ENCODE results near the gene SREK1IP1.
A peak's percentile ranks its signal among the peaks of the same experiment; 100 is the strongest.

SREK1IP1 gene

DNA sequence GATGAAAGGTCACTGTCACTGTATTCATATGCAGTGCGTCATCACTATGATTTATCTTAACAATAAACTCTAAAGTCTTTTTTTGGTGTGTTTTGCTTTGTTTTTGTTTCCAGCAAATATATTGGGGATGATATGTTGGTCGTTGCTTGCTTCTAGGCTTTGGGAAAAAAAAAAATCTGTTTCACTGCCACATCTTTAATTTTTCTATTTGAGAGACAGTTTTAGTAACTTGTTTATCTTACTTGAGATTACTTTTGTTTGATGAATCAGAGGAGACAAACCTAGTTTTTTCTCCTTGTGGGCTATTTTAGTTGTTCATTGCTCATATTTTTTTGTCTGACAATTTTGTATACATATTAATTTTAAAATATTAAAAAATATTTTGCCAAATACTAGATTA lies 19.7 kb upstream of the SREK1IP1 start:
- CTCF ChIA-PET, result interaction anchor here (1.1 to 2.2 kb wide), 2 partner anchors 152 to 154 kb away, joined by 3 to 7 read pairs; no protein-coding TSS in a partner anchor
- TF ChIP-seq, protein P1, sequence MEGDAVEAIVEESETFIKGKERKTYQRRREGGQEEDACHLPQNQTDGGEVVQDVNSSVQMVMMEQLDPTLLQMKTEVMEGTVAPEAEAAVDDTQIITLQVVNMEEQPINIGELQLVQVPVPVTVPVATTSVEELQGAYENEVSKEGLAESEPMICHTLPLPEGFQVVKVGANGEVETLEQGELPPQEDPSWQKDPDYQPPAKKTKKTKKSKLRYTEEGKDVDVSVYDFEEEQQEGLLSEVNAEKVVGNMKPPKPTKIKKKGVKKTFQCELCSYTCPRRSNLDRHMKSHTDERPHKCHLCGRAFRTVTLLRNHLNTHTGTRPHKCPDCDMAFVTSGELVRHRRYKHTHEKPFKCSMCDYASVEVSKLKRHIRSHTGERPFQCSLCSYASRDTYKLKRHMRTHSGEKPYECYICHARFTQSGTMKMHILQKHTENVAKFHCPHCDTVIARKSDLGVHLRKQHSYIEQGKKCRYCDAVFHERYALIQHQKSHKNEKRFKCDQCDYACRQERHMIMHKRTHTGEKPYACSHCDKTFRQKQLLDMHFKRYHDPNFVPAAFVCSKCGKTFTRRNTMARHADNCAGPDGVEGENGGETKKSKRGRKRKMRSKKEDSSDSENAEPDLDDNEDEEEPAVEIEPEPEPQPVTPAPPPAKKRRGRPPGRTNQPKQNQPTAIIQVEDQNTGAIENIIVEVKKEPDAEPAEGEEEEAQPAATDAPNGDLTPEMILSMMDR (IDR thresholded peaks at IDR 0.05; ENCODE audit: control extremely low read depth, extremely low read depth, low read depth, missing control alignments), result no peak
- DNase-seq (ENCODE audit: extremely low spot score), result no peak
- POLR2A ChIA-PET, result no interaction called here

DNA sequence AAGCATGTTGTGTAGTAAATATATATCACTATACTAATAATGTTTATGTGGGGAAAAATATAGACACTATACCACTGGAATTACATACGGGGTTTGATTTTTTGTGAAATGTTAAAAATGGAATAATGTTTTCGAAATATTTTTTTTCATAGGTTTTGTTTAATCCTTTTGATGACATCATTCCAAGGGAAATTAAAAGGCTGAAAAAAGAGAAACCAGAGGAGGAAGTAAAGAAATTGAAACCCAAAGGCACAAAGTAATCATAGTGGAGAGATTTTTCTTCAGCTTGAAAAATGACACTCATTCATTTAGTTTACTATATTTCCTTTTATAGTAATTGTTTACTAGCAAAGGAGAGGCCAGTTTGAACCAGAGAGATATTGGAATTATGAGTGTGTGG lies 17.9 kb upstream of the SREK1IP1 start:
- CTCF ChIA-PET, result interaction anchor here (1.0 to 1.8 kb wide), 3 partner anchors 152 to 557 kb away, joined by 4 to 9 read pairs (median 7); no protein-coding TSS in a partner anchor

GRCh38 chr5:64784451-64785025 lies 16.0 kb upstream of the SREK1IP1 start:
- ChIA-PET POLR2A (no interaction called here), CTCF (interaction anchor here (0.6 to 4.4 kb wide), 24 partner anchors 8 to 708 kb away, joined by 3 to 52 read pairs (median 4); partner anchors contain the start of genes CWC27 and SREK1IP1)
- peak; percentile 18 for DNase-seq (ENCODE audit: extremely low spot score)
- TF ChIP-seq, protein P1 (IDR thresholded peaks at IDR 0.05; ENCODE audit: control extremely low read depth, extremely low read depth, low read depth, missing control alignments), result peak; percentile 87

More for the DNA sequence above, 17.9 kb upstream of the SREK1IP1 start:
- no peak for DNase-seq (ENCODE audit: extremely low spot score)
- POLR2A ChIA-PET, result no interaction called here
- TF ChIP-seq, protein P1 (IDR thresholded peaks at IDR 0.05; ENCODE audit: control extremely low read depth, extremely low read depth, low read depth, missing control alignments), result no peak

GRCh38 chr5:64775291-64775690 lies 6.8 kb upstream of the SREK1IP1 start:
- no peak for DNase-seq (ENCODE audit: extremely low spot score)
- CTCF ChIA-PET, result interaction anchor here (0.7 to 1.9 kb wide), 5 partner anchors 9 to 708 kb away, joined by 3 to 5 read pairs (median 4); no protein-coding TSS in a partner anchor
- POLR2A ChIA-PET, result no interaction called here
- TF ChIP-seq, protein P1 (IDR thresholded peaks at IDR 0.05; ENCODE audit: control extremely low read depth, extremely low read depth, low read depth, missing control alignments), result no peak

- ChIA-PET POLR2A (no interaction called here), CTCF (interaction anchor here (0.7 to 2.9 kb wide), 6 partner anchors 8 to 138 kb away, joined by 3 to 16 read pairs (median 4); no protein-coding TSS in a partner anchor)
- no peak for DNase-seq (ENCODE audit: extremely low spot score)
- TF ChIP-seq, protein P1 (IDR thresholded peaks at IDR 0.05; ENCODE audit: control extremely low read depth, extremely low read depth, low read depth, missing control alignments), result no peak
Measured at GRCh38 chr5:64773533-64773932, 5.0 kb upstream of the SREK1IP1 start.

- ChIA-PET CTCF (interaction anchor here (1.2 to 2.9 kb wide), 7 partner anchors 9 to 712 kb away, joined by 3 to 16 read pairs (median 3); no protein-coding TSS in a partner anchor), POLR2A (no interaction called here)
- TF ChIP-seq, protein P1 (IDR thresholded peaks at IDR 0.05; ENCODE audit: control extremely low read depth, extremely low read depth, low read depth, missing control alignments), result no peak
- no peak for DNase-seq (ENCODE audit: extremely low spot score)
Measured at GRCh38 chr5:64771736-64772135, 3.2 kb upstream of the SREK1IP1 start.
